Fibroblast of villous mesenchyme (primary cell): Measurements from ENCODE around the gene C8A. TPM values are rescaled to one million over a fixed set of nuclear protein-coding genes. Genes with fewer than 3 reads are reported as not detected.
A peak's percentile ranks its signal among the peaks of the same experiment; 100 is the strongest.

Experiments used
- DNase-seq: peaks from one replicate; pipeline ENCODE4 v3.0.0-alpha.2; 2010; ENCODE audit warnings: low read depth
- H3K4me3 ChIP-seq: 2 replicates; pipeline ENCODE4 v1.5.1; 2011; ENCODE audit warnings: low read depth, mild to moderate bottlenecking, low read length
- CTCF ChIP-seq: IDR thresholded peaks from 2 replicates; pipeline ENCODE4 v1.5.1; 2012; ENCODE audit warnings: low read depth, mild to moderate bottlenecking, low read length; ENCODE audit not compliant: insufficient read depth
- total RNA-seq: library from RNA; depleted of rRNA; stranded (reverse); fragments of >200 nt; gene quantifications from 2 replicates; pipeline ENCODE4 v1.2.3, GENCODE V29; 2012

C8A gene
- total RNA-seq, 1 donor, result not detected

- no peak overlapping the region for H3K4me3 ChIP-seq
- no peak for TF ChIP-seq CTCF
- DNase-seq, result no peak
These were observed 98.8 kb downstream of the C8A start for GRCh38 chr1:56953386-56953785.

DNA sequence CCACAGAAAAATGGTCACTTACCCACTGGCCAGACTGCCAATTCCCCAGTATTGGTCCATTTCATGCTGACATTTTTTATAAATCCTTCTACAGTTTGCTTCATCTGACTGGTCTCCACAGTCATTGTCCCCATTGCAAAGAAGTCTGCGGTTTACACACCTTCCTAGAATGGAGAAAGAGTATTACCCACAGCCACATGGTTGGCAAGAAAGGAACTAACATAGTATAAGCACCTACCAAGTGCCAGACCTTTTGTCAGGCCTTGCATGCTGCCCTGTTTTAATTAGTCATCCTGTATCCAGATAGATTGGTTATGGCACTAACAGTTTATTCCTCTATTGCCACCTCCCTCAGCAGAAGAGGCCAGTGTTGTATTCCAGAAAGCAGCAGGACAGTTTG, 100.1 kb downstream of the C8A start:
- no peak for DNase-seq
- TF ChIP-seq CTCF, result no peak
- H3K4me3 ChIP-seq, result no peak overlapping the region

DNA sequence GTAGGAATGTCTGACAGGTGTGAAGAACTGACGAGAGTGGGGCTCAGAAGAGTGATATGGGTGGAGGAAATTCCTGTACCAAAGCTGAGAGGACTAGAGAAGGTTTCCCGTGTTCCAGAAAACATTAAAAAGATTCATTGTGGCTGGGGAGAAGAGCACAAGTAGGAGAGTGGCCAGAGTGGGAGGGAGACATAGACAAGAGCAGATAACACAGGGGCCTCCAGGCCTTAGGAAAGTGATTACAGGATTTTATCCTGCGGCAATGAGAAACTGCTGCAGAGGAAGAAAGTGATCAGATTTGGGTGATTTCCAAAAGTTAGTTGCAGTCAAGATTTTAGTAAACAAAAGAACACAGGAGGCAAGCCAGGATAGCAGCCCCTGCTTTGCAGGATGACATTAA, 103.3 kb downstream of the C8A start:
- no peak for TF ChIP-seq CTCF
- H3K4me3 ChIP-seq, result no peak overlapping the region
- DNase-seq, result no peak

DNA sequence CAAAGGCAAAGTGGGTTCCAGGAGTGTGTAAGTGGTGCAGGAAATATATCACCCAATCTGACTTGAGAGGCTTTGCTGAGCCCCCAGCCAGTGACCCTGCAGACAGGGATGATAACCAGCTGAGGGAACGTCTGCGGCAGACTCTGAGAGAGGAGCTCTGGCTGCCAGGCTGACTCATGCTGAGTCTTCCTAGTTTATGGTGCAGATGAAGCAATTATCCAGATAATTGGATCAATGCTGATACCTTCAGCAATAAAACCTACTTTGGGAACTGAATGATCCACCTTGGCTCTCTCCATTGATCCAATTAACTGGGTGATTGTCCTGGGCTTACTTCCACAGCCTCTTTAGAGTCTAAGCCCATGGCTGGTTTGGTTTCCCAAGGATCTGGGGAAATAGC, 103.9 kb downstream of the C8A start:
- peak; percentile 12 for DNase-seq
- TF ChIP-seq CTCF, result no peak
- H3K4me3 ChIP-seq, result no peak overlapping the region

- TF ChIP-seq CTCF, result no peak
- H3K4me3 ChIP-seq, result no peak overlapping the region
- no peak for DNase-seq
These were observed 106.8 kb downstream of the C8A start for GRCh38 chr1:56961426-56961825.

- no peak for TF ChIP-seq CTCF
- DNase-seq, result no peak
- no peak overlapping the region for H3K4me3 ChIP-seq
These were observed 109.1 kb downstream of the C8A start for GRCh38 chr1:56963667-56964066.

DNA sequence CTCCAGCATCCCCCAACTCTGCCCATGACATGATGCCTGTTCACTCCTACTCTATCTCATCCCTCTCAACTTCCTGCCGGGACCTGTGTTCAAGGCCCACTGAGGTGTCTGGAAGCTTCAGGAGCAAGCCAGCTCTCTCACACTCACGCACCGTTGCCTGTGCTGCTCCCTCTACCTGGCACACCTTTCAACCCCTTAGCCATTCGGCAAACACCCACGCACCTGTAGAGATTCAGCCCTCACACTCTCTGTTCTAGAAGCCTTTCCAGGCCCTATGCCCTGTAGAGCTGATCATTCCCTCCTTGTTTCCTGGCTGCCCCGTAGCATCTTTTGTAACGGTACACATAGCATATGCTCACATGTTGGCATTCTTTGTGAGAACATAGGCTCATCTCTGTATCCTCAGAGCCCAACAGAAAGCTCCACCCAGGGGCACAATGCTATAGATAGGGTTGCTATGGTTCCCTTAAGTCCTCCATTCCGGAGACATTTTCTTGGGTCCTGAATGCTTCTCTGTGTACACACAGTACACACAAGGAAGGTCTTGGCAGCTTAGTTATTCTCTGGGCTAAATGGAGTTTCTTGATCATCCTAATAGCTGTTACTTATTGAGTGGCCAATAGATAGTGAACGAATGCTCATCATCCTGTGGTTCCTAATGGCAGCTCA, 109.9 kb downstream of the C8A start:
- DNase-seq, result no peak
- no peak for TF ChIP-seq CTCF
- H3K4me3 ChIP-seq, result no peak overlapping the region
